HG02852 (cell line): ENCODE measurements around the gene CST4.
"Not testable (repeated sequence)": the region's sequence is repeated elsewhere in the genome, so short reads cannot be mapped to it uniquely, and the experiment has no call there.

ENCODE experiments used
- ATAC-seq: cut with Tn5 transposase; IDR thresholded peaks from one replicate; pipeline ENCODE4 v1.9.1; 2021; ENCODE audit warnings: mild to moderate bottlenecking, moderate library complexity; ENCODE audit not compliant: unreplicated experiment

The CST4 gene

DNA sequence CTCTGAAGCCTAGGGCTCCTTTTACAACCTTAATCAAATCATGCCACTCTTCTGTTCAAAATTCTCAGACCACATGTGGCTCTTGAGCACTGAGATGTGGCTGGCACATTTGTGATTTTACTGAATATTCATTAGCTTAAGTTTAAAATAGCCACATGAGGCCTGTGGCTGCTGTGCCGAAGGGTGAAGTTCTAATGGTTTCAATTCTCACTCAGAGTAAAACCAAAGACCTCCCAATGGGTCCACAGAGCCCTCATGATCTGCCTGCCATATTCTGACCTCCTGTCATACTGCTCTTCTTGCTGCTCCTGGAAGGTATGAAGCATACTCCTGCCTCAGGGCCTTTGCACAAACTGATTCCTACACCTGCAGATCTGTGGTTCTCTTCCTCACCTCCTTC lies 43.3 kb downstream of the CST4 start:
- no peak for ATAC-seq

DNA sequence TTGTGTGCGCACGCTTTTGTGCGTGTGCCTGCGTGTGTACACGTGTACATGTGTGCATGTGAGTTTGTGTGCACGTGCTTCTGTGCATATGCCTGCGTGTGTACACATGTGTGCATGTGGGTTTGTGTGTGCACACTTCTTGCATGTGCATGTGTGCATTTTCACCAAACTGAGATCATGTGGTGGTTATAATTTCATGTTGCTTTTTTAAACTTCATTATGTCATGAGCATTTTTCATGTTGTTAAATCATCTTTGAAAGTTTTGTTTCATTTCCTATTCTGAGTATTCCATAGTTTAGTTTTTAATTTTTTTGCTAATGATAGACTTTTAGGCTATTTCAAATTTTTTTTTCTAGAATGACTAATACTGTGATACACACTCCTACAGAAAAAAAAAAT lies 44.7 kb downstream of the CST4 start:
- no peak for ATAC-seq

DNA sequence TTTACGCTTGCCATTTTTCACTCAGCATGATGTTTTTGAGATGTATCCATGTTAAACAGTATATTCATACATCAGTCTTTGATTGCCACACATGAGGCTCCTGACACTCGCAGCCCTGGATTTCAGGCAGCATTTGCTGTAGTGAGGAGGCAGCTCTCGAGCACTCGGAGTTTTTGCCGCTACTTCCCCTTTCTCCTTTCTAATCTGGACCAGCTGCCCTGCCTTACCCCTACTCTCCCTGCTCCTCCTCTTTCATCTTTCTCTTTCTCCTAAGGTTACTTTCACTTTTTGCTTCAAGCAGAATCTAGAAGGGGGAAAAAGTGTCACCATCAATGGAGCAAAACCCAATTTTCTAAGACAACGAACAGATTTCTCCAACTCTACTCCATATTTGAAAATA lies 45.2 kb downstream of the CST4 start:
- ATAC-seq: no peak

DNA sequence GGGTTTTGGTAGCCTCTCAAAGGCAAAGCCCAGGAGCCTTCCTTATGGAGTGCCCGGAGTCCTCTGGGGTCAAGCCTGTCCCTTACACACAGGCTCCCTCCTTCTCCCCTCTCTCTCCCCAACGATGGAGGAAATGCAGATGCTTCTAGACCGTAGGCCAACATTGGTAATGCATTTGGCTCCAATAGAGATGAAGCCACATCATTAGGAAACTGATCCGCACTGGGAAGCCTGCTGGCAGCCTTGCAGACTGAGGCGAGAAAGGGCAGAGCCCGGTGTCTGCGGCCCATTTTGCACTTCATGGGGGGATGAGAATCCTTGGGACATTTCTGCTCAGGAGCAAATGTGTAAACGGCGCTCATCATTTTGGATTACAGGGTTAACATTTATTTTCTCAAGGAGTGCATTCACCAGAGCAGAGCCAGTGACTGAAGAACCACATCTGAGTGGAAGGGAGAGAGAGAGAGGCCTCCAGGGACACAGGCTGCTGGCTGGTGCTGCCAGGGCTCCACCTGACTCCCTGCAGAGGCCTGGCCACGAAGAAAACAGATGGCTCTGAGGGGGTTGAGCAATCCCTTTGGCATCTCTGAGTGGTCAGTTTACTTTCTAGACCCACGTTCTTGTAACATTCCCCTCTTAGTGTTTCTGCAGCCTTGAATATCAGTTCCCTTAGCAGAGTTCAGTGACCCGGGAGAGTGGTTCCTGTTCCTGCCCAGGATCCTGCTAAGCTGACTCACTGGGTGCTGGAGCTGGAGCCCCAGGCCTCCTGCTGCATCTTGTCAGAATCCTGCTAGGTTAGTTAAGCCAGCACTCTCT lies 46.7 kb downstream of the CST4 start:
- ATAC-seq: no peak

DNA sequence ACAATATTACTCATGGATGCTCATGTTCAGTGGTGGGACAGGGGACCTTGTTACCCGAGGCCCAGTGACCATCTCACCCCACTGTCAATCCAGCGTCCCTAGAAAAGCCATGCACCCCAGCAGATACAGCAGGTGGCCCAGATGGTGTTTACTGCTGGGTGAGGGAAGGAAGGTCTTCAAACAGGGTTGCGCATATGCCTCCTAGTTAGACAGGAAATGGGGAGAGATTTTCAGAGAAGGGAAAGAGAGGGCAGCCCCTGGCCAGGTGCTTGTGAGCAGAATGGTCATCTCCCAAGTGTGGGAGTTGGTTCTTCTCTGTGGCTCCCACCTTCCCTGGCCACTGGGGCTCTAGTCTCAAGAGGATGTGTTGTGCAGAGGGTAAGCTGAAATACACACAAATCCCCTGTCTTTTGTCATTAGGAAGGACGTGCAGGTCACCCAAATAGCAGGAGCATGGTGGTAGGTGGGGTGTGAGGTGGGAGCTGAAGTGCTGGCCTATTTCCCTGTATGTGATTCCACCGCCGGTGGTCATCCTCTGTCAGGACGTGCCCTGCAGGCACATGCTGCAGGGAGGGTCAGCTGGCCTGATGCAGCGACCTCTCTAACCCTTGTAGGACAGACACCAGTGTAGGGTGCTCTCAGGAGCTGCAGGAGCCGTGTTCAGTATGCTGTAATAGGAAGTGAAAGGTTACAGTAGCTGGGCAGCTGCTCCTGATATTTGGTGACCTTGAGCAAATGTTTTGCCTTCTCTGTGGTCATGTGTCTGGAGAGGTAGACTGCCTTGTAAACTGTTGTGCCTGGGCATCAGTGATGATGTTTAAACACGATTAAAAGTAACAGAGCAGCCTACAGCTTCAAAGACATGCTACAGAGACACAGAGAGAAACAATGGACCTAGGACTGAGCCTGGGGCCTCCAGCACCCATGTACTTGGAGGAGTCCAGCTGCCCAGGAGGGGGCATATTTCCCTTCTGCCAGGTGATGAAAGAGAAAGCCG lies 47.9 kb downstream of the CST4 start:
- ATAC-seq: no peak

DNA sequence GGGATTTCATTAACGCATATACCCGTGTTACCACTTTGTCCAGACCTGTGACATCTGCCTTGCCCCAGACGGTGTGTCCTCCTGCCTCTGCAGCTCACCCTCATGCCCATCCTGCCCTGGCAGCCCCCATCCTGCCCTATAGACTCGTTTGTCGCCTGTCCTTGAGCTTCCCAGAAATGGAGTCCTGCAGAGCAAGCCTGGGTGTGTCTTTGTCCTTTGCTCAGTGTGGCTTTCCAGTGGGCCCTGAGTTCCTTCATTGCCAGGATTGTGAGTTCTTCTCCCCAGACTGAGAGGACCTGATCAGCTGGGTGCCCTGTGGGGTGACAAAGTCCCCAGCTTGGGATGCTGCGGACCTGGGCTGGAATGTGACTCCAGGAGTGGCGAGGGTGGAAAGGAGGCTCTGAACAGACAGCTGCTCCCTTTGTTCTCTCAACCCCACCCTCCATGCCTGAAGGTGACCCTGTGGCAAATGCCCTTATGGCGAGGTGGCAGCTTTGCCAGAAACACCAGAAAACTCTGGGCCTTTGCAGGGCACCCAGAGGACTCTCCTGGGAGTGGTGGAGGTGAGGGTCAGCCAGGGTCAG lies 48.7 kb downstream of the CST4 start:
- no peak for ATAC-seq

DNA sequence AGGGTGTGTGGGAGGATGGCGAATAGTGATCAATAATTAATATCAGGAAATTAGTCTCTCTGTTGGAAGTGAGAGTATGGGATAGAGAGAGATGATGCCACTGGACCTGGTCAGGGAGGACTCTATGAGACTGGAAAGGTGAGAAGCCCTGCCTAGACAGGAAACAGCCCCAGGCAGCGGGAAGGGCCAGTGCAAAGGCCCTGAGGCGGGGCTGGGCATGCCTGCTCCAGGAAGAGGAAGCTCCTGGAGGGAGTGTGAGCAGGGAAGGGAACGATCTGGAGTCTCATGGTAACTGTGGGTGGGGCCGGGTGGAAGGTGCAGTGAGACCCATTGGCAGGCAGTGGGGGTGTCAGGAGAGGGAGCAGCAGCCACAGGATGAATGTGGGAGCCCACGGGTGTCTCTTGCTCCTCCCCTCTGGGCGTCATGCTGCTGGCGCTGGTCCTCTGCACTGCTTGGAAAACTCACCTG lies 49.3 kb downstream of the CST4 start:
- no peak for ATAC-seq

DNA sequence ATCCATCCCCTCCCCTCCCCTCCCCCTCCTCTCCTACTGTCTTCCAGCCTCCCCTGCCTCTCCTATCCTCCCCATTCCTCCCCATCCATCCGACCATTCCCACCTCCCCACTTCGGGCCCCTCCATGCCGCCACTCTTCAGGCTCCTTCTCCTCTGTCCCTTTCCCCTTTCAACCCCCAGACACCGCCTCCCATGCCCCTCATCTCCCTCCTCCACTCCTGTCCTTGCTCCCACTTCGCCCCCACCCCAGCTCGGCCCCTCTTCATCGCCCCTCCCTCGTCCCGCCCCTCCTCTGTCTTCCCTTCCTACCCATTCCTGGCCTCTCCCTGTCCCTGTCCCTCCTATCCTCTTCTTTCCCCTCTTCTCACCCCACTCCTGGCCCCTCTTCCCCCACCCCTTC lies 50.5 kb downstream of the CST4 start:
- ATAC-seq: no peak

DNA sequence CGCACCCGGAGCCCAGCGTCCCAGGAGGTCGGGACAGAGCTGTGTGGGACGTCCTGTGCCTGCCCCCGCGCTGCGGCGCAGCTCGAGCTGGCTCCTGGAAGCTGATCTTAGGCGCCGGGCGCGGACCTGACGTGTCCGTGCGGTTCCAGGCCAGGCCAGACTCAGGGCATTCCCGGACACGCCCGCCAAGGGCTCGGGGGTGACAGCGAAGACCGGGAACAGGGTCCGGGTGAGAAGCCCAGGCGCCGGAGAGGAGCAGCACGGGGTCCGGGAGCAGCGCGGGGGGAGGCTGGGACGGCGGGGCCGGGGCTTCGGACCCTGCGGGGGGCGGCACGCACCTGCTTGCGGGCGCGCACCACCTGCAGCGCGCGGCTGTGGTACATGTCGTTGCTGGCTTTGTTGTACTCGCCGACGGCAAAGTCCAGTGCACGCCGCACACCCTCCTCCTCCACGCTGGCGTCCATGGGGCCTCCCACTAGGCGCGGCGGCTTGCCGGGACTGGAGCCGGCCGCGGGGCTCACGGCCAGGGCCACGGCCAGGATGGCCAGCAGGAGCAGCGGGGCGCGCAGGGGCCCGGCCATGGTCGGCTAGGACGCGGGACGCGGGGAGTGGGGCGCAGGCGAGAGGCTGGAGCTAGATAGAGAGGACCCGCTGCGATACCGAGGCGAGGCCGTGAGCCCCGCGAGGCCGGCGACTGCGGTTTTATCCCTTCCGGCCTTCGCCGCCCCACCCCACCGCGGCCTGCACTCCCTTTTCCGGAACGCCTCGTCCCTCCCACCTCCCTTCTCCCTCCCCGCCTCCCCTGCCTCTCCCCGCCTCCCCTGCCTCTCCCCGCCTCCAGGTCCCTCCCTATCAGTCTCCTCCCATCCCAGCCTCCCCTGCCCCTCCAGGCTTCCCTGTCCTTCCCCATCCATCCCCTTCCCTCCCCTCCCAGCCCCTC lies 51.3 kb downstream of the CST4 start, which contains the start of gene CST3:
Gene CST3 (minus strand): TSS at position 674 of the 940 bp plus-strand sequence. CDS start 93 bp downstream, at position 581.
- peak; percentile 60 for ATAC-seq

DNA sequence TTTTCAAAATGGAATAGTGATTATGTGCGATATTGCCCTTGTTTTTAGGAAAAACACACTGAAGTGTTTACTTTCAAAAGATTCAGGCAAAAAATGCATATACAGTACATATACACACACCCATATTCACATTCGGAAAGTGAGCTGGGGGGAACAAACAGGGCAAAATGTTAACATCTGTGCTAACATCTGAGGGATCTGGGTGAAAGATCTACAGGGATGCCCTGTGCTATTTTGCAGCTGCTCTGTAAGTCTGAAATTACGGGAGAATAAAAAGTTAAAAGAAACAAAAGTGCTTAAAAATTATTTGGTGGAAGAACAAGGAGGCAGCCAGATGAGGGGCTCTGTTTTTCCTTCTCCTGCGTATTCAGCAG lies 51.9 kb downstream of the CST4 start:
- ATAC-seq: peak; percentile 3

DNA sequence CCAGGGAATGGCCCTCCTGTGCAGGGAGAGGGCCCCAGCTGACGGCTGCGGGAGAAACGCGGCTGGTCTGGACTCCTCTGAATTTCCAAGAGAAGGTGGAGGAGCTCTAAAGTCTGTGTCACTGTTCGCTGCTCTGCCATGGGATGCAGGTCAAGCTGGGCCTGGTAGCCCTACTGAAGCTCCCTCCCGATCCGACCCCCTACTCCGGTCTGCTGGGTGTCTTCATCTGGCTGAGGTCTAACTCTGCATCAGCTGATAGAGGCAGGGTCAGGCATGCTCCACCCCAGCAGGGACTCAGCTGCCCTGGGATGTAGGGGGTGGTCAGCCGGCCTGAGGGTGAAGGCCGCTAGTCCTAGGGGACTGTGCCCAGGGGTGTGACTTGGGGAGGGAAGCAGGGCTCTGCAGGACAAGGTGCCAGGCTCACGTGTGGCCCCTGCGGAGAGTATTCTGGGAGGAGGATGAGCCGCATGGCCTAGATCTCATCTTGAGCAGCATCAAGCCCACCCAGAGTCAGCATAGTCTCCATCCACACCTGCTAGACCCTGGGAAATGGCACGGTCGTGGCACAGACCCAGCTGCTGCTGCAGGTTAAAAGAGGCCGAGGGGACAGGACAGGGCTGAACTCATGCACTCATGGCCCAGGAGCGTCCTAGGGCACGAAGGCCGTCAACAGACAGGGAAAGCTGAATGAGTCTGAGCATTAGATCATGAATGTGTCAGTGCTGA lies 52.5 kb downstream of the CST4 start:
- no peak for ATAC-seq

DNA sequence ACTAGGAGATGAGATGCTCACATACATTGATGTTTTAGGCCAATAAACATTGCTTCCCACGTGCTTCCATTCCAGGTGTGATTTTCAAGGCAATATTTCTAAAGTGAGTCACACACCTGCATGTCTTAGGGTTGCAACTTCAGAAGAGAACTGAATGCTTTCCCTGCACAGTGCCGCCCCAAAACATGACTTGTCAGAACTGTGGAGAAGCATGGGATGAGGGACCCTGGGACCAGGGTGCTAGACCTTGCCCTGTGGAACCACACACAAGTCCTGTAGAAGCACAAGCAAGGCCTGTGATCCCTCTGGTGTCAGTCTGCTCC lies 53.1 kb downstream of the CST4 start:
- not testable (repeated sequence) for ATAC-seq
